ENCODE measurements around the gene HIPK2.

- TF ChIP-seq CTCF (conservative IDR thresholded peaks at IDR 0.05; ENCODE audit: low read depth, low read length) (no peak), EZH2 (IDR thresholded peaks at IDR 0.05; ENCODE audit: borderline replicate concordance, low read depth, low read length, poor library complexity, severe bottlenecking) (no peak)
Observed at GRCh38 chr7:139811066-139811465, 33.3 kb upstream of the HIPK2 start.
